ENCODE results near the gene DZIP1L.

DNA sequence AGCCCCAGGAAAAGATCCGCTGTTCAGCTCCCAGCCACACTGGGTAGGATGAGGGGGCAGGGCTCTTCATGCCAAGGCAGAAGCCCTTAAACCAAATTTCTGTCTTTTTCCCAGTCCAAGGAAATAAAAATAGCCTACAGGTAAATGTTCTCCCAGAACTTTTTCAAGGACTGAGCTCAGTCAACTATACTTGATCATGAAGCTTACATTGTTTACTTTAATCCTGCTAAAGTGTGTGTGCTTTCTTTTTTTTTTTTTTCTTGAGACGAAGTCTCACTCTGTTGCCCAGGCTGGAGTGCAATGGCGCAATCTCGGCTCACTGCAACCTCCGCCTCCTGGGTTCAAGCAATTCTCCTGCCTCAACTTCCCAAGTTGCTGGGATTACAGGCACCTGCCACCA lies 87.6 kb downstream of the DZIP1L start:
- TF ChIP-seq, protein P1, sequence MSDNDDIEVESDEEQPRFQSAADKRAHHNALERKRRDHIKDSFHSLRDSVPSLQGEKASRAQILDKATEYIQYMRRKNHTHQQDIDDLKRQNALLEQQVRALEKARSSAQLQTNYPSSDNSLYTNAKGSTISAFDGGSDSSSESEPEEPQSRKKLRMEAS (CRISPR knock-in tag; IDR thresholded peaks at IDR 0.05): no peak
- TF ChIP-seq, protein P2, sequence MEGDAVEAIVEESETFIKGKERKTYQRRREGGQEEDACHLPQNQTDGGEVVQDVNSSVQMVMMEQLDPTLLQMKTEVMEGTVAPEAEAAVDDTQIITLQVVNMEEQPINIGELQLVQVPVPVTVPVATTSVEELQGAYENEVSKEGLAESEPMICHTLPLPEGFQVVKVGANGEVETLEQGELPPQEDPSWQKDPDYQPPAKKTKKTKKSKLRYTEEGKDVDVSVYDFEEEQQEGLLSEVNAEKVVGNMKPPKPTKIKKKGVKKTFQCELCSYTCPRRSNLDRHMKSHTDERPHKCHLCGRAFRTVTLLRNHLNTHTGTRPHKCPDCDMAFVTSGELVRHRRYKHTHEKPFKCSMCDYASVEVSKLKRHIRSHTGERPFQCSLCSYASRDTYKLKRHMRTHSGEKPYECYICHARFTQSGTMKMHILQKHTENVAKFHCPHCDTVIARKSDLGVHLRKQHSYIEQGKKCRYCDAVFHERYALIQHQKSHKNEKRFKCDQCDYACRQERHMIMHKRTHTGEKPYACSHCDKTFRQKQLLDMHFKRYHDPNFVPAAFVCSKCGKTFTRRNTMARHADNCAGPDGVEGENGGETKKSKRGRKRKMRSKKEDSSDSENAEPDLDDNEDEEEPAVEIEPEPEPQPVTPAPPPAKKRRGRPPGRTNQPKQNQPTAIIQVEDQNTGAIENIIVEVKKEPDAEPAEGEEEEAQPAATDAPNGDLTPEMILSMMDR (IDR thresholded peaks at IDR 0.05): no peak
- TF ChIP-seq NFYB (CRISPR knock-in tag; conservative IDR thresholded peaks at IDR 0.05; ENCODE audit: low read depth): no peak
- no peak for TF ChIP-seq JUN (CRISPR knock-in tag; IDR thresholded peaks at IDR 0.05)
- TF ChIP-seq SMAD4 (CRISPR knock-in tag; IDR thresholded peaks at IDR 0.05): no peak
- TF ChIP-seq ZNF423 (CRISPR knock-in tag; IDR thresholded peaks at IDR 0.05): no peak
- TF ChIP-seq NR2C2 (CRISPR knock-in tag; IDR thresholded peaks at IDR 0.05): no peak
- no peak for TF ChIP-seq NFE2L1 (CRISPR knock-in tag; IDR thresholded peaks at IDR 0.05)
- TF ChIP-seq SP1 (CRISPR knock-in tag; conservative IDR thresholded peaks at IDR 0.05): no peak
